ENCODE results near the gene CDC25B. TPM values are rescaled to one million over a fixed set of nuclear protein-coding genes. Genes with fewer than 3 reads are reported as not detected.

Gene CDC25B
- total and polyA plus RNA-seq, 8 donors, result 9.4 to 56.5 (median 25.1) TPM

GRCh38 chr20:3752386-3752759 is 43.7 kb upstream of the CDC25B start:
- peak overlapping the region in 1 of 5 donors; percentile 46 for H3K27ac ChIP-seq
- peak overlapping the region; percentile 35 to 55 (median 38) for H3K4me3 ChIP-seq
- H3K9me3 ChIP-seq, result no peaks in the 10 kb centered on the region
- H3K27me3 ChIP-seq, result peaks cover 0 to 22% (median 13%) of the 10 kb centered on the region in 3 donors
- 28 to 68% (median 33%) methylated on average over 13 of the region's 13 CpGs for WGBS, 5 donors
- peaks cover 6 to 63% (median 32%) of the 10 kb centered on the region in 4 donors for H3K36me3 ChIP-seq
- TF ChIP-seq POLR2A (IDR thresholded peaks at IDR 0.05) (no peak), EP300 (IDR thresholded peaks at IDR 0.05) (no peak), CTCF (IDR thresholded peaks at IDR 0.05) (no peak), POLR2AphosphoS5 (IDR thresholded peaks at IDR 0.05) (no peak)
- intact Hi-C loops (cut with DNase I; ENCODE audit: low total_unique reads), result loop anchor here (10.0 kb wide), 1 partner anchor 102 kb away; no protein-coding TSS in a partner anchor
- peaks cover 16 to 46% (median 29%) of the 10 kb centered on the region in 4 donors for H3K4me1 ChIP-seq
- no peak for DNase-seq

DNA sequence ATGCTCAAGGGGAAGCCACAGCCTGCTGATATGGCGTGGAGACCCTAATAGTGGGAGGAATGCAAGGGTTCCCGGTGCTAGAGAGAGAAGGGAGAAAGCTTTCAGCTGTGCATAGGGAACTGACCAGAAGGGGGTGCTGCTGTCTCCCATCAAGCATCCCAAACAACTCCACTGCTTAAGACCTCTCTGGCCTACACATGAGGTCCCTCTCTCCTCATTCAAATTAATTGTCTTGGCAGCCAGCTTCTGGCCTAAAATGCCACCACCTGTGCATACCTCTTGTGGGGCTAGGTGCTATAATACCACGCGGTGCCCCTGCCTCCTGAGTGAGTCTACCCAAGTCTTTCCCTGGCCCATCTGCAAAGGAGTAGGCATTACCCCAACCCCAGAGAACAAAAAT is 43.0 kb upstream of the CDC25B start:
- TF ChIP-seq POLR2AphosphoS5 (IDR thresholded peaks at IDR 0.05), result no peak
- peak in 5 of 7 experiments; percentile 57 to 75 (median 69) for TF ChIP-seq CTCF (IDR thresholded peaks at IDR 0.05)
- no peaks in the 10 kb centered on the region for H3K9me3 ChIP-seq
- H3K27me3 ChIP-seq, result peaks cover 0 to 22% (median 13%) of the 10 kb centered on the region in 3 donors
- H3K36me3 ChIP-seq, result peaks cover 13 to 70% (median 39%) of the 10 kb centered on the region in 4 donors
- H3K27ac ChIP-seq, result peak overlapping the region in 1 of 5 donors; percentile 46
- intact Hi-C loops (cut with DNase I; ENCODE audit: low total_unique reads), result loop anchor here (10.0 kb wide), 1 partner anchor 102 kb away; no protein-coding TSS in a partner anchor
- WGBS, 5 donors, result 40 to 53% (median 47%) methylated on average over 4 of the region's 4 CpGs
- no peak overlapping the region for H3K4me3 ChIP-seq
- H3K4me1 ChIP-seq, result peaks cover 16 to 50% (median 29%) of the 10 kb centered on the region in 4 donors
- peak; percentile 70 to 90 for DNase-seq

DNA sequence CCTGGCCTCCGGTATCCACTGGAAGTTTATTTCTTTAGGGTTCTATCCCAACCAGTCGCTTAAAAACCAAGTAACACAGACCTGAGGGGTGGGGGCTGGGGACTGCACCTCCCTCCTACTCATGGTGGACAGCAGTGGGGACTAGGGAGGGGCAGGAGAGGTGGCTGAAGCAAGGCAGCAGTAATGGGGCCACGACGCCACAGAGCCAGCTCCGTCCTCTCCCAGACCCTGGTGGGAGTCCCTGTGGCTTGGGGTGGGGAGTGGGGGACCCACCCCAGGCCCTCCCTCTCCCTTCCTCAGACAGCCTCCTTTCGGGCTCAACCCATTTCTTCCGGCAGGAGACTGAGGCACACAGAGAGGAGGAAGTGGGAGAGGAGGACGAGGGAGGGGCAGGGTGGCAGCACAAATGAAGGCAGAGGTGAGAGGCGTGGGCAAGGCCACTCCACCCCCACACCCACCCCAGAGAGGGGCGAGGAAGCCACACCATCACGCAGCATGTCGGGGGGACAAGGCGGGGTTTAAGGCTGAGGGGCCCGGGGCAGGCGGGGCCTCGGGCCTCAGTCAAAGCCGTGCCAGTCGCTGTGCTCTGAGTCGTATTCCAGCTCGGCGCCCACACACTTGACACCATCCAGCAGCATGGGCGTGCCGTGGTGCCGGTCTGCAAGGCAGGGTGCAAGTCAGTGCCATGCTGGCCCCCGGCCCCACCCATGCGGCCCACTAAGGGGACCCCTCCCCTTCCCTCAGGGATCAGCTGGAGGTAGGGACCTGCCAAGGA is 42.4 kb upstream of the CDC25B start:
- peaks cover 16 to 50% (median 29%) of the 10 kb centered on the region in 4 donors for H3K4me1 ChIP-seq
- WGBS, 5 donors, result 80 to 92% (median 85%) methylated on average over 10 to 26 of the region's 26 CpGs
- H3K4me3 ChIP-seq, result no peak overlapping the region
- peaks cover 0 to 22% (median 13%) of the 10 kb centered on the region in 3 donors for H3K27me3 ChIP-seq
- DNase-seq, result peak in 1 of 2 donors; percentile 20
- intact Hi-C loops (cut with DNase I; ENCODE audit: low total_unique reads), result loop anchor here (10.0 kb wide), 1 partner anchor 101 kb away; no protein-coding TSS in a partner anchor
- TF ChIP-seq POLR2A (IDR thresholded peaks at IDR 0.05) (no peak), POLR2AphosphoS5 (IDR thresholded peaks at IDR 0.05) (no peak), EP300 (IDR thresholded peaks at IDR 0.05) (no peak), CTCF (IDR thresholded peaks at IDR 0.05) (no peak)
- H3K36me3 ChIP-seq, result peaks cover 16 to 76% (median 44%) of the 10 kb centered on the region in 4 donors
- no peaks in the 10 kb centered on the region for H3K9me3 ChIP-seq
- H3K27ac ChIP-seq, result peak overlapping the region in 1 of 5 donors; percentile 42

DNA sequence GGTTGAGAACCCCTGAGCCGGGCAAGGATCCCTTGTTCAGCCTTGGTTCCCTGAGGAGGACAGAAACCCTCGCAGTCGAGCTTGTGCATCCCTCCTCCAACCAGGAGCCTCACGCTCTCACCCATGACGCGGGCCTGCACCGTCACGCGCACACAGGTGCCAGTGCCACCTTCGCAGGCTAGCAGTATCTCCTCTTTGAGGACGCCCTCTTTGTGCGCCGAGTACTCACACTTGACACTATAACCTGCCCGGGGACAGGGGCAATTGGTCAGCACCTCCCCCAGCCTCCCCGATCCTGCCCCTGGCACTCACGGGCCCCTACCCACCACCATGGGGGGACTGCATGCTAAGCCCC is 41.9 kb upstream of the CDC25B start:
- DNase-seq, result peak in 1 of 2 donors; percentile 4
- WGBS, 5 donors, result 90 to 94% (median 93%) methylated on average over 10 to 16 of the region's 16 CpGs

More for the DNA sequence above, 41.9 kb upstream of the CDC25B start:
- no peak overlapping the region for H3K4me3 ChIP-seq
- H3K36me3 ChIP-seq, result peaks cover 16 to 78% (median 47%) of the 10 kb centered on the region in 4 donors
- no peak for TF ChIP-seq POLR2A (IDR thresholded peaks at IDR 0.05)
- no peak for TF ChIP-seq CTCF (IDR thresholded peaks at IDR 0.05)
- no peak for TF ChIP-seq EP300 (IDR thresholded peaks at IDR 0.05)
- TF ChIP-seq POLR2AphosphoS5 (IDR thresholded peaks at IDR 0.05), result no peak
- H3K27ac ChIP-seq, result peak overlapping the region in 1 of 5 donors; percentile 42
- no peaks in the 10 kb centered on the region for H3K9me3 ChIP-seq
- H3K27me3 ChIP-seq, result peaks cover 0 to 22% (median 13%) of the 10 kb centered on the region in 3 donors
- H3K4me1 ChIP-seq, result peaks cover 16 to 49% (median 29%) of the 10 kb centered on the region in 4 donors
- intact Hi-C loops (cut with DNase I; ENCODE audit: low total_unique reads), result loop anchor here (10.0 kb wide), 1 partner anchor 101 kb away; no protein-coding TSS in a partner anchor

Data from stomach (tissue), 9 donors.